GM12878 (cell line): ENCODE measurements around the gene CRY1. TPM values are rescaled to one million over a fixed set of nuclear protein-coding genes. Genes with fewer than 3 reads are reported as not detected.

Experiments used
- ATAC-seq: fragments of 200-7000 bp; cut with Tn5 transposase; 3 replicates; pipeline ENCODE4 v1.9.1; 2020; ENCODE audit warnings: mild to moderate bottlenecking, moderate library complexity
- BruUV-seq: library from RNA; stranded (reverse); fragments of 400-500 nt; replicated peaks from 2 replicates; lab custom pipeline; 2021; lab: Mats Ljungman, UMichigan
- CTCF ChIA-PET: fragments of 300-600 bp; sonication (Branson Sonifier 250); formaldehyde crosslinking; extraction: SDS; loops from one replicate; lab custom pipeline; 2021; ENCODE audit warnings: inconsistent platforms; lab: Yijun Ruan, JAX
- POLR2A ChIA-PET: fragments of 350-600 bp; formaldehyde crosslinking; extraction: SDS; loops from one replicate; lab custom pipeline; 2021; ENCODE audit warnings: inconsistent platforms; lab: Charles Lee
- RAD21 ChIA-PET: fragments of 300-600 bp; sonication (Branson Sonifier 250); formaldehyde crosslinking; loops from one replicate; lab custom pipeline; 2023; ENCODE audit warnings: antibody characterized with exemption; ENCODE audit not compliant: unreplicated experiment; lab: Charles Lee
- SMC1A ChIA-PET: fragments of 300-600 bp; sonication (Branson Sonifier 250); formaldehyde crosslinking; loops from one replicate; lab custom pipeline; 2023; ENCODE audit not compliant: unreplicated experiment, uncharacterized antibody; lab: Charles Lee
- DNase-seq: peaks from one replicate; pipeline ENCODE4 v3.0.0-alpha.2; 2011; ENCODE audit warnings: low read depth, low spot score
- FAIRE-seq: peaks from 3 replicates; lab custom pipeline; 2011; peaks lifted over from hg19 to GRCh38; lab: Jason Lieb, UNC
- H2AFZ ChIP-seq: 2 replicates; pipeline ENCODE4 v1.6.0; 2011; ENCODE audit warnings: low read depth, low read length, control low read depth; ENCODE audit not compliant: control insufficient read depth
- H3K27ac ChIP-seq: 2 replicates; pipeline ENCODE4 v1.5.1; 2011; ENCODE audit warnings: control low read depth; ENCODE audit not compliant: control insufficient read depth, insufficient read depth
- H3K27me3 ChIP-seq, 2 experiments: replicated peaks in 1 of 2; 2 replicates each; pipeline versions ENCODE4 v1.6.0 to v1.6.1; 2011; ENCODE audit warnings: low read length in 1 of 2; ENCODE audit not compliant: control insufficient read depth in 2 of 2, insufficient read depth in 2 of 2
- H3K36me3 ChIP-seq, 2 experiments: 2 replicates each; pipeline ENCODE4 v1.5.1; 2011; ENCODE audit warnings: low read length in 1 of 2; ENCODE audit not compliant: control insufficient read depth in 2 of 2, insufficient read depth in 2 of 2
- H3K4me1 ChIP-seq: 2 replicates; pipeline ENCODE4 v1.6.1; 2011; ENCODE audit warnings: mild to moderate bottlenecking, low read length, moderate library complexity, mixed read lengths; ENCODE audit not compliant: control insufficient read depth, insufficient read depth
- H3K4me2 ChIP-seq: 2 replicates; pipeline ENCODE4 v1.6.0; 2011; ENCODE audit warnings: control low read depth; ENCODE audit not compliant: control insufficient read depth, insufficient read depth
- H3K4me3 ChIP-seq: fragments of 200-600 bp; sonication (generic); 2 replicates; pipeline ENCODE4 v1.5.1; 2016
- H3K79me2 ChIP-seq: 2 replicates; pipeline ENCODE4 v1.6.0; 2011; ENCODE audit warnings: low read length; ENCODE audit not compliant: control insufficient read depth, insufficient read depth
- H3K9ac ChIP-seq: 2 replicates; pipeline ENCODE4 v1.8.0; 2011; ENCODE audit warnings: low read length, control low read depth, mixed read lengths; ENCODE audit not compliant: control insufficient read depth, insufficient read depth
- H3K9me3 ChIP-seq: replicated peaks from 3 replicates; pipeline ENCODE4 v1.5.1; 2011; ENCODE audit warnings: mild to moderate bottlenecking, low read length; ENCODE audit not compliant: control insufficient read depth, insufficient read depth
- H4K20me1 ChIP-seq: 2 replicates; pipeline ENCODE4 v1.6.0; 2011; ENCODE audit not compliant: control insufficient read depth, insufficient read depth
- BCL11A ChIP-seq: IDR thresholded peaks from 2 replicates; pipeline ENCODE4 v1.6.1; 2011; ENCODE audit warnings: low read depth, low read length
- IRF4 ChIP-seq: IDR thresholded peaks from 2 replicates; pipeline ENCODE4 v1.6.1; 2011; ENCODE audit warnings: low read depth, low read length
- IRF5 ChIP-seq: fragments of 450-650 bp; IDR thresholded peaks from 2 replicates; pipeline ENCODE4 v1.6.1; 2017; ENCODE audit warnings: borderline replicate concordance
- MEF2A ChIP-seq: IDR thresholded peaks from 2 replicates; pipeline ENCODE4 v1.6.1; 2011; ENCODE audit warnings: low read depth, mild to moderate bottlenecking, low read length, moderate library complexity; ENCODE audit not compliant: insufficient read depth
- NFYB ChIP-seq: IDR thresholded peaks from 2 replicates; pipeline ENCODE4 v1.6.1; 2011; ENCODE audit warnings: low read depth, mild to moderate bottlenecking, low read length, improper control_type of control experiment, moderate library complexity; ENCODE audit not compliant: insufficient read depth
- NR2F1 ChIP-seq: fragments of 450-650 bp; conservative IDR thresholded peaks from 2 replicates; pipeline ENCODE4 v1.6.1; 2017; ENCODE audit warnings: mild to moderate bottlenecking
- RUNX3 ChIP-seq: IDR thresholded peaks from 2 replicates; pipeline ENCODE4 v1.6.1; 2012; ENCODE audit warnings: low read length, inconsistent platforms
- TARDBP ChIP-seq: IDR thresholded peaks from 2 replicates; pipeline ENCODE4 v1.6.1; 2016; ENCODE audit warnings: borderline replicate concordance
- YY1 ChIP-seq: IDR thresholded peaks from 2 replicates; pipeline ENCODE4 v1.6.1; 2011; ENCODE audit warnings: low read depth, mild to moderate bottlenecking, low read length
- ZNF217 ChIP-seq: fragments of 450-650 bp; IDR thresholded peaks from 2 replicates; pipeline ENCODE4 v1.6.1; 2017; ENCODE audit warnings: antibody characterized with exemption, mild to moderate bottlenecking
- ZZZ3 ChIP-seq: IDR thresholded peaks from 2 replicates; pipeline ENCODE4 v1.6.1; 2011; ENCODE audit warnings: low read depth; ENCODE audit not compliant: control insufficient read depth, insufficient read length
- in situ Hi-C: fragments of 300-500 bp; cut with MboI; formaldehyde crosslinking; loops from 9 replicates; pipeline ENCODE4 v1.14.3; 2018; ENCODE audit warnings: mixed read lengths
- intact Hi-C: fragments of 100-400 bp; cut with micrococcal nuclease; formaldehyde crosslinking; loops from one replicate; pipeline ENCODE4 v1.14.2; 2022; ENCODE audit not compliant: unreplicated experiment
- polyA plus RNA-seq, 11 experiments: library from polyadenylated mRNA; depleted of rRNA in 4 of 11; unstranded in 6 of 11; stranded (reverse) in 5 of 11; fragments of >200 nt; fragmentation: Nextera tagmentation in 4 of 11; fragmentation: Illumina TruSeq in 1 of 11; extraction: Ambion mirVana in 4 of 11; extraction: Trizol in 1 of 11; gene quantifications; 1 replicate in 1 of 11; 2 replicates in 10 of 11; pipeline versions ENCODE4 v1.2.1 to v1.2.3, GENCODE V29; 2011 to 2016; ENCODE audit warnings: inconsistent platforms in 2 of 11, missing spikeins in 2 of 11, low read depth in 1 of 11
- total RNA-seq, 4 experiments: library from RNA; depleted of rRNA in 3 of 4; stranded (reverse); fragments of >200 nt in 3 of 4; fragmentation: Illumina TruSeq in 1 of 4; extraction: Trizol in 1 of 4; gene quantifications; 2 replicates each; pipeline versions ENCODE4 v1.2.1 to v1.2.3, GENCODE V29; 2013 to 2021
- TF ChIP-seq, protein P1 (sequence below): fragments of 450-650 bp; IDR thresholded peaks from 2 replicates; pipeline ENCODE4 v1.6.1; 2017; ENCODE audit warnings: mild to moderate bottlenecking
- TF ChIP-seq, protein P2 (sequence below): IDR thresholded peaks from 2 replicates; pipeline ENCODE4 v1.6.1; 2011; ENCODE audit warnings: borderline replicate concordance, low read depth, mild to moderate bottlenecking, moderate library complexity, low read length; ENCODE audit not compliant: insufficient read depth, poor library complexity, severe bottlenecking
- TF ChIP-seq, protein P3 (sequence below): fragments of 150-350 bp; IDR thresholded peaks from 2 replicates; pipeline ENCODE4 v1.6.1; 2016; ENCODE audit warnings: low read depth, low read length

The CRY1 gene
- total and polyA plus RNA-seq, 10 of the 15 experiments (the other 5 are each of a cell fraction or from before 2014, with no cell fraction given): 1.6 to 10.9 (median 5.4) TPM

DNA sequence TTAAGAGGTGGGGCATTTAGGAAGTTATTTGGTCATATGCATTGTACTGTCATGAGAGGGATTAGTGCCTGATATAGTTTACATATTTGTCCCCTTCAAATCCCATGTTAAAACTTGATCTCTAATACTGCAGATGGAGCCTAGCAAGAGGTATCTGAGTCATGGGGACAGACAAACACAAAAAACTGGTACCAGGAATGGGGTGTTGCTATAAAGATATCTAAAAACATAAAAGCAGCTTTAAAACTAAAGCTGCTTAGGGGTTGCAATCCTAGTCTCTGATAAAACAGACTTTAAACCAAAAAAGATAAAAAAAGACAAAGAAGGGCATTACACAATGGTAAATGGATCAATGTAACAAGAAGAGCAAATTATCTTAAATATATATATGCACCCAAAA lies 11.6 kb downstream of the CRY1 start:
- no peaks in the 10 kb centered on the region; a peak in 1 of 4 replicates for H3K27me3 ChIP-seq
- no peaks in the 10 kb centered on the region for H3K4me1 ChIP-seq
- H3K79me2 ChIP-seq: no peaks in the 10 kb centered on the region
- H3K9ac ChIP-seq: no peak overlapping the region
- no peaks in the 10 kb centered on the region for H4K20me1 ChIP-seq
- RAD21 ChIA-PET: no interaction called here
- FAIRE-seq: no peak
- no peak for DNase-seq
- no peak for ATAC-seq
- SMC1A ChIA-PET: interaction anchor here (1.0 kb wide), 1 partner anchor 9 kb away, joined by 4 read pairs; no protein-coding TSS in a partner anchor
- in situ Hi-C loops: no loop called here
- TF ChIP-seq IRF5 (no peak), RUNX3 (no peak), ZZZ3 (no peak), NFYB (no peak), NR2F1 (no peak), BCL11A (no peak), IRF4 (no peak), ZNF217 (no peak), TARDBP (no peak), MEF2A (no peak), YY1 (no peak)
- TF ChIP-seq, protein P1, sequence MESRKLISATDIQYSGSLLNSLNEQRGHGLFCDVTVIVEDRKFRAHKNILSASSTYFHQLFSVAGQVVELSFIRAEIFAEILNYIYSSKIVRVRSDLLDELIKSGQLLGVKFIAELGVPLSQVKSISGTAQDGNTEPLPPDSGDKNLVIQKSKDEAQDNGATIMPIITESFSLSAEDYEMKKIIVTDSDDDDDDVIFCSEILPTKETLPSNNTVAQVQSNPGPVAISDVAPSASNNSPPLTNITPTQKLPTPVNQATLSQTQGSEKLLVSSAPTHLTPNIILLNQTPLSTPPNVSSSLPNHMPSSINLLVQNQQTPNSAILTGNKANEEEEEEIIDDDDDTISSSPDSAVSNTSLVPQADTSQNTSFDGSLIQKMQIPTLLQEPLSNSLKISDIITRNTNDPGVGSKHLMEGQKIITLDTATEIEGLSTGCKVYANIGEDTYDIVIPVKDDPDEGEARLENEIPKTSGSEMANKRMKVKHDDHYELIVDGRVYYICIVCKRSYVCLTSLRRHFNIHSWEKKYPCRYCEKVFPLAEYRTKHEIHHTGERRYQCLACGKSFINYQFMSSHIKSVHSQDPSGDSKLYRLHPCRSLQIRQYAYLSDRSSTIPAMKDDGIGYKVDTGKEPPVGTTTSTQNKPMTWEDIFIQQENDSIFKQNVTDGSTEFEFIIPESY: no peak
- TF ChIP-seq, protein P2, sequence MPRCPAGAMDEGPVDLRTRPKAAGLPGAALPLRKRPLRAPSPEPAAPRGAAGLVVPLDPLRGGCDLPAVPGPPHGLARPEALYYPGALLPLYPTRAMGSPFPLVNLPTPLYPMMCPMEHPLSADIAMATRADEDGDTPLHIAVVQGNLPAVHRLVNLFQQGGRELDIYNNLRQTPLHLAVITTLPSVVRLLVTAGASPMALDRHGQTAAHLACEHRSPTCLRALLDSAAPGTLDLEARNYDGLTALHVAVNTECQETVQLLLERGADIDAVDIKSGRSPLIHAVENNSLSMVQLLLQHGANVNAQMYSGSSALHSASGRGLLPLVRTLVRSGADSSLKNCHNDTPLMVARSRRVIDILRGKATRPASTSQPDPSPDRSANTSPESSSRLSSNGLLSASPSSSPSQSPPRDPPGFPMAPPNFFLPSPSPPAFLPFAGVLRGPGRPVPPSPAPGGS: no peak
- TF ChIP-seq, protein P3, sequence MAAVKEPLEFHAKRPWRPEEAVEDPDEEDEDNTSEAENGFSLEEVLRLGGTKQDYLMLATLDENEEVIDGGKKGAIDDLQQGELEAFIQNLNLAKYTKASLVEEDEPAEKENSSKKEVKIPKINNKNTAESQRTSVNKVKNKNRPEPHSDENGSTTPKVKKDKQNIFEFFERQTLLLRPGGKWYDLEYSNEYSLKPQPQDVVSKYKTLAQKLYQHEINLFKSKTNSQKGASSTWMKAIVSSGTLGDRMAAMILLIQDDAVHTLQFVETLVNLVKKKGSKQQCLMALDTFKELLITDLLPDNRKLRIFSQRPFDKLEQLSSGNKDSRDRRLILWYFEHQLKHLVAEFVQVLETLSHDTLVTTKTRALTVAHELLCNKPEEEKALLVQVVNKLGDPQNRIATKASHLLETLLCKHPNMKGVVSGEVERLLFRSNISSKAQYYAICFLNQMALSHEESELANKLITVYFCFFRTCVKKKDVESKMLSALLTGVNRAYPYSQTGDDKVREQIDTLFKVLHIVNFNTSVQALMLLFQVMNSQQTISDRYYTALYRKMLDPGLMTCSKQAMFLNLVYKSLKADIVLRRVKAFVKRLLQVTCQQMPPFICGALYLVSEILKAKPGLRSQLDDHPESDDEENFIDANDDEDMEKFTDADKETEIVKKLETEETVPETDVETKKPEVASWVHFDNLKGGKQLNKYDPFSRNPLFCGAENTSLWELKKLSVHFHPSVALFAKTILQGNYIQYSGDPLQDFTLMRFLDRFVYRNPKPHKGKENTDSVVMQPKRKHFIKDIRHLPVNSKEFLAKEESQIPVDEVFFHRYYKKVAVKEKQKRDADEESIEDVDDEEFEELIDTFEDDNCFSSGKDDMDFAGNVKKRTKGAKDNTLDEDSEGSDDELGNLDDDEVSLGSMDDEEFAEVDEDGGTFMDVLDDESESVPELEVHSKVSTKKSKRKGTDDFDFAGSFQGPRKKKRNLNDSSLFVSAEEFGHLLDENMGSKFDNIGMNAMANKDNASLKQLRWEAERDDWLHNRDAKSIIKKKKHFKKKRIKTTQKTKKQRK: no peak
- TF ChIP-seq, all 136 proteins: peak for 0
- Histone ChIP-seq H3K9me3 (no peaks in the 10 kb centered on the region; the same call in 2 of the 3 replicates), H3K4me2 (no peak overlapping the region), H2AFZ (no peak overlapping the region), H3K27ac (no peak overlapping the region), H3K36me3 (no peaks in the 10 kb centered on the region), H3K4me3 (no peak overlapping the region)
- no TSS peak for BruUV-seq
- POLR2A ChIA-PET: no interaction called here
- CTCF ChIA-PET: interaction anchor here (0.6 kb wide), 1 partner anchor 786 kb away, joined by 3 read pairs; no protein-coding TSS in a partner anchor
- intact Hi-C loops: no loop called here
